HEK293T (cell line): ENCODE results near the gene SLC25A14.

Source experiments
- ARNT ChIP-seq: fragments of 450-650 bp; IDR thresholded peaks from 2 replicates; pipeline ENCODE4 v1.6.1; 2017; ENCODE audit warnings: mild to moderate bottlenecking
- BHLHE40 ChIP-seq: fragments of 450-650 bp; IDR thresholded peaks from 2 replicates; pipeline ENCODE4 v1.6.1; 2016; ENCODE audit warnings: mild to moderate bottlenecking, moderate library complexity, borderline replicate concordance
- CTBP1 ChIP-seq: fragments of 450-650 bp; IDR thresholded peaks from 2 replicates; pipeline ENCODE4 v1.6.1; 2016; ENCODE audit warnings: borderline replicate concordance
- ELF4 ChIP-seq: fragments of 450-650 bp; IDR thresholded peaks from 2 replicates; pipeline ENCODE4 v1.6.1; 2017; ENCODE audit warnings: antibody characterized with exemption
- FOXA1 ChIP-seq: fragments of 450-650 bp; IDR thresholded peaks from 2 replicates; pipeline ENCODE4 v1.6.1; 2016; ENCODE audit warnings: mild to moderate bottlenecking
- FOXM1 ChIP-seq: fragments of 450-650 bp; IDR thresholded peaks from 2 replicates; pipeline ENCODE4 v1.6.1; 2017; ENCODE audit warnings: mild to moderate bottlenecking, borderline replicate concordance
- HDGF ChIP-seq: fragments of 450-650 bp; IDR thresholded peaks from 2 replicates; pipeline ENCODE4 v1.6.1; 2017; ENCODE audit warnings: antibody characterized with exemption, borderline replicate concordance
- NFRKB ChIP-seq: fragments of 450-650 bp; IDR thresholded peaks from 2 replicates; pipeline ENCODE4 v1.6.1; 2016; ENCODE audit warnings: mild to moderate bottlenecking, moderate library complexity
- SP1 ChIP-seq: fragments of 450-650 bp; IDR thresholded peaks from 2 replicates; pipeline ENCODE4 v1.6.1; 2017
- SUZ12 ChIP-seq: fragments of 450-650 bp; IDR thresholded peaks from 2 replicates; pipeline ENCODE4 v1.6.1; 2016; ENCODE audit warnings: mild to moderate bottlenecking
- ZNF384 ChIP-seq: fragments of 450-650 bp; IDR thresholded peaks from 2 replicates; pipeline ENCODE4 v1.6.1; 2016
- TF ChIP-seq, protein P1 (sequence below): fragments of 450-650 bp; IDR thresholded peaks from 2 replicates; pipeline ENCODE4 v1.6.1; 2016

DNA sequence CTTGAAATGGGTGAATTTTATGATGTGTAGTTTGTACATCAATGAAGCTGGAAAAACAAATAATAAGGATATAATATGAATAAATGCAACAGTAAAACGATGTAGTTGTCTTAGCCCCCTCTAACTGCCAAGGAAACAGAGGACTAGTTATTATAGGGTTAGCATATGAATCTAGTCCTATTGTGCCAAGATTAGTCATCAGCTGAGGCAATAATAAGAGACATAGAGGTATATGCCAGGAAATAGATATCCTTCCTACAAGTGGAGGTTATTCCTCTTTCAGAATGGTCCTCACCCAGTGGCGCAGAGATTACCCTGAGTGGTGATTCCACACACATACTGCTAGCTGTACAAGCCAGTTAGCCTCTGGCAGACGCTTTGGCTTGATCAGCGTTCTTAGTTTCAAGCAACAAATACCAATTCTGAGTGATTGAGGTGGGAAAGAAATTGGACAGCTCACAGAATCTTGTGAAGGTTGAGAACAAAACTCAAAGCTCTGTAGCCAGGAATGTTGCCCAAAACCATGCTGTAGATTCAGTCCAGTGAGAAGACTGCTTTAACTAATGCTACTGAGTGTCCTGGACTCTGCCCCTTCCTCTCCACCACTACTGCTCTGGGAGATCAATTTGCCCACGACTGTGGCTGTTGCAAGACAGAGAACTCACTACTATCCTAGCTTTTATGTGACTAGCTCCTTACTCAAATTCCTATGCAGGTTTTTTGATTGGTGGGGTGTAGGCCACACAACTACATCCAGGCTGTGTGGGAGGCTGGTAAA, 44.0 kb upstream of the SLC25A14 start:
- TF ChIP-seq SP1 (no peak), HDGF (no peak), NFRKB (no peak), FOXA1 (no peak), SUZ12 (no peak), ZNF384 (no peak), ARNT (no peak), ELF4 (no peak), BHLHE40 (no peak), CTBP1 (no peak), FOXM1 (no peak)
- TF ChIP-seq, protein P1, sequence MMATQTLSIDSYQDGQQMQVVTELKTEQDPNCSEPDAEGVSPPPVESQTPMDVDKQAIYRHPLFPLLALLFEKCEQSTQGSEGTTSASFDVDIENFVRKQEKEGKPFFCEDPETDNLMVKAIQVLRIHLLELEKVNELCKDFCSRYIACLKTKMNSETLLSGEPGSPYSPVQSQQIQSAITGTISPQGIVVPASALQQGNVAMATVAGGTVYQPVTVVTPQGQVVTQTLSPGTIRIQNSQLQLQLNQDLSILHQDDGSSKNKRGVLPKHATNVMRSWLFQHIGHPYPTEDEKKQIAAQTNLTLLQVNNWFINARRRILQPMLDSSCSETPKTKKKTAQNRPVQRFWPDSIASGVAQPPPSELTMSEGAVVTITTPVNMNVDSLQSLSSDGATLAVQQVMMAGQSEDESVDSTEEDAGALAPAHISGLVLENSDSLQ: no peak
